MM.1S (cell line): ENCODE results near the gene CCR2.
A peak's percentile ranks its signal among the peaks of the same experiment; 100 is the strongest.

Experiments
- DNase-seq: peaks from one replicate; pipeline ENCODE4 v3.0.0-alpha.2; 2015
- H2AFZ ChIP-seq: fragments of 300-600 bp; sonication (generic); 2 replicates; pipeline ENCODE4 v1.6.0; 2016; ENCODE audit warnings: antibody characterized with exemption, low read length
- H3F3A ChIP-seq: fragments of 300-600 bp; sonication (generic); 2 replicates; pipeline ENCODE4 v1.6.1; 2016; ENCODE audit warnings: mild to moderate bottlenecking, antibody characterized with exemption, low read length, moderate library complexity, mixed read lengths; ENCODE audit not compliant: insufficient read depth
- H3K27ac ChIP-seq: fragments of 300-600 bp; sonication (generic); 2 replicates; pipeline ENCODE4 v1.5.1; 2016; ENCODE audit warnings: mild to moderate bottlenecking, low read length
- H3K27me3 ChIP-seq: fragments of 300-600 bp; sonication (generic); replicated peaks from 2 replicates; pipeline ENCODE4 v1.6.0; 2016; ENCODE audit warnings: low read length; ENCODE audit not compliant: insufficient read depth
- H3K36me3 ChIP-seq: fragments of 300-600 bp; sonication (generic); replicated peaks from 2 replicates; pipeline ENCODE4 v1.6.1; 2016; ENCODE audit warnings: mild to moderate bottlenecking, low read length, mixed read lengths; ENCODE audit not compliant: insufficient read depth
- H3K4me1 ChIP-seq: fragments of 300-600 bp; sonication (generic); 2 replicates; pipeline ENCODE4 v1.6.1; 2016; ENCODE audit warnings: low read length, mixed read lengths
- H3K4me2 ChIP-seq: fragments of 300-600 bp; sonication (generic); 2 replicates; pipeline ENCODE4 v1.6.0; 2016; ENCODE audit warnings: low read depth, low read length
- H3K4me3 ChIP-seq: fragments of 300-600 bp; sonication (generic); 2 replicates; pipeline ENCODE4 v1.5.1; 2016; ENCODE audit warnings: low read length, mixed read lengths
- H3K79me2 ChIP-seq: fragments of 300-600 bp; sonication (generic); 2 replicates; pipeline ENCODE4 v1.6.1; 2016; ENCODE audit warnings: mixed run types, low read length, mixed read lengths
- H3K9ac ChIP-seq: fragments of 300-600 bp; sonication (generic); 2 replicates; pipeline ENCODE4 v1.6.1; 2016; ENCODE audit warnings: low read length, mixed read lengths
- H3K9me2 ChIP-seq: fragments of 300-600 bp; sonication (generic); replicated peaks from 2 replicates; pipeline ENCODE4 v1.6.1; 2016; ENCODE audit warnings: mild to moderate bottlenecking, low read length, mixed read lengths; ENCODE audit not compliant: insufficient read depth
- H3K9me3 ChIP-seq: fragments of 300-600 bp; sonication (generic); replicated peaks from 2 replicates; pipeline ENCODE4 v1.6.1; 2016; ENCODE audit warnings: mild to moderate bottlenecking, low read length, mixed read lengths; ENCODE audit not compliant: insufficient read depth
- H4K20me1 ChIP-seq: fragments of 300-600 bp; sonication (generic); 2 replicates; pipeline ENCODE4 v1.6.1; 2016; ENCODE audit warnings: mild to moderate bottlenecking, low read length, moderate library complexity, mixed read lengths; ENCODE audit not compliant: insufficient read depth
- CTCF ChIP-seq: fragments of 300-600 bp; sonication (generic); IDR thresholded peaks from 2 replicates; pipeline ENCODE4 v1.5.1; 2016; ENCODE audit warnings: antibody characterized with exemption, low read length, mixed read lengths
- EZH2 ChIP-seq: fragments of 300-600 bp; sonication (generic); optimal IDR thresholded peaks from 2 replicates; pipeline ENCODE3; 2017; ENCODE audit warnings: low read depth, mild to moderate bottlenecking, antibody characterized with exemption, low read length, mixed read lengths
- EZH2phosphoT487 ChIP-seq: fragments of 300-600 bp; sonication (generic); IDR thresholded peaks from 2 replicates; pipeline ENCODE4 v1.6.1; 2018; ENCODE audit warnings: antibody characterized with exemption, low read length

The CCR2 gene

GRCh38 chr3:46365737-46366524 is 12.0 kb downstream of the CCR2 start:
- Histone ChIP-seq H3F3A (0 out of 2 replicates have a peak, but pooled peaks cover 4% of the 10 kb centered on the region), H3K4me2 (no peak overlapping the region), H3K36me3 (no peaks in the 10 kb centered on the region), H3K4me1 (peaks cover 43% of the 10 kb centered on the region), H3K27ac (no peak overlapping the region), H2AFZ (no peak overlapping the region), H3K9ac (no peak overlapping the region), H3K4me3 (no peak overlapping the region), H3K9me3 (no peaks in the 10 kb centered on the region), H3K9me2 (no peaks in the 10 kb centered on the region), H3K27me3 (no peaks in the 10 kb centered on the region), H3K79me2 (no peaks in the 10 kb centered on the region), H4K20me1 (no peaks in the 10 kb centered on the region)
- TF ChIP-seq EZH2phosphoT487 (no peak), CTCF (no peak), EZH2 (no peak)
- DNase-seq: no peak

- no peak for DNase-seq
- Histone ChIP-seq H3K9me2 (no peaks in the 10 kb centered on the region), H4K20me1 (no peaks in the 10 kb centered on the region), H3K9me3 (no peaks in the 10 kb centered on the region), H3K36me3 (no peaks in the 10 kb centered on the region), H3F3A (0 out of 2 replicates have a peak, but pooled peaks cover 7% of the 10 kb centered on the region), H3K4me3 (no peak overlapping the region), H3K27me3 (no peaks in the 10 kb centered on the region), H3K4me2 (no peak overlapping the region), H2AFZ (peak overlapping the region; percentile 63; the same call in 1 of the 2 replicates), H3K4me1 (peaks cover 48% of the 10 kb centered on the region), H3K79me2 (no peaks in the 10 kb centered on the region), H3K9ac (peak overlapping the region; percentile 38; the same call in 1 of the 2 replicates), H3K27ac (peak overlapping the region; percentile 55; the same call in 1 of the 2 replicates)
- TF ChIP-seq CTCF: no peak
- TF ChIP-seq EZH2phosphoT487: no peak
Measured at GRCh38 chr3:46367811-46368210, 13.9 kb downstream of the CCR2 start.

- Histone ChIP-seq H3K36me3 (no peaks in the 10 kb centered on the region), H2AFZ (peak overlapping the region; percentile 63), H3F3A (0 out of 2 replicates have a peak, but pooled peaks cover 7% of the 10 kb centered on the region), H3K4me3 (no peak overlapping the region), H3K9me2 (no peaks in the 10 kb centered on the region), H3K4me1 (peaks cover 52% of the 10 kb centered on the region), H3K27ac (peak overlapping the region; percentile 55; the same call in 1 of the 2 replicates), H3K27me3 (no peaks in the 10 kb centered on the region), H3K4me2 (peak overlapping the region; percentile 56), H4K20me1 (no peaks in the 10 kb centered on the region), H3K9me3 (no peaks in the 10 kb centered on the region), H3K79me2 (no peaks in the 10 kb centered on the region), H3K9ac (peak overlapping the region; percentile 38)
- peak; percentile 96 for DNase-seq
- TF ChIP-seq EZH2phosphoT487 (no peak), CTCF (peak; percentile 86)
Measured at GRCh38 chr3:46368569-46368968, 14.7 kb downstream of the CCR2 start.
